Measurements from ENCODE around the gene SMIM13.
A peak's percentile ranks its signal among the peaks of the same experiment; 100 is the strongest.

The SMIM13 gene

DNA sequence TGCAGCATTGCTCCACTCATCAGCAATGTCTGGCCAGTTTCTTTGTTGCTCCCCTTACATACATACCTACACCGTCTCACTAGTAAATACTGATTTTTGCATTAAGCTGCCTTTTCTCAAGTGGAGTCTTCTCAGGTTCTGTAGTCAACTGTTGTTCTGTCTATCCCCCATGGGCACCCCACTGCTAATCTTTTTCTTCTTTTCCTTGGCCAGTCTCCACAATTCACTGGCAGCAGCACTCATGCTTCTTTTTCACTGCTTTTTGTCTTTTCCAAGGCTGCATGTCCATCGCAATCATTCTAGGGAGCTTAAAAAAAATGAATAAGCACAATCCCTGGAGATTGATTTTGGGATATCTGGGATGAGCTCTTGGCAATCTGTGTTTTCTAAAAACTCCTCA lies 28.2 kb downstream of the SMIM13 start:
- peak; percentile 46 for DNase-seq (ENCODE audit: low read depth, low spot score)

DNA sequence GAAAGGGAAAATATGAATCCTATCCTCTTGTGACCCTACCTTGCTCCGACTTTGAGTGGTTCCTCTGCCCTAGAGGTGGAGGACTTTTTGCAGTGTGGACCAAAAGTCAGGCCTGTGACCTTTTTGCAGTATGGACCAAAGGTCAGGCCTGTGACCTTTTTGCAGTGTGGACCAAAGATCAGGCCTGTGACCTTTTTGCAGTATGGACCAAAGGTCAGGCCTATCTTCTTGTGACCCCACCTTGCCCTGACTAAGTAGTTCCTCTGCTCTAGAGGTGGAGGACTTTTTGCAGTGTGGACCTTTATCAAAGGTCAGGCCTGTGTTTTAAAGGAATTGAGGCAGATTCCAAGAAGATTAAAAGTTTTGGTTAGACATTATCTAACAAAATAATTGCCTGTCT lies 28.7 kb downstream of the SMIM13 start:
- DNase-seq (ENCODE audit: low read depth, low spot score) = no peak

DNA sequence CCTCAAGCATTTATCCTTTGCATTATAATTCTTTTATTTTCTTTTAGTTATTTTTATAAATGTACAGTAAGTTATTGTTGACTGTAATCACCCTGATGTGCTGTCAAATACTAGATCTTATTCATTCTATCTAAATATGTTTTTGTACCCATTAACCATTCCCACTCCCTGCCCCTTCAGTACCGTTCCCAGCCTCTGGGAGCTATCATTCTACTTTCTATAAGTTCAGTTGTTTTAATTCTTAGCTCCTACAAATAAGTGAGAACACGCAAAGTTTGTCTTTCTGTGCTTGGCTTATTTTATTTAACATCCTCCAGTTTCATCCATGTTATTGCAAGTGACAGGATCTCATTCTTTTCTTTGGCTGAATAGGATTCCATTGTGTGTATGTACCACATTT lies 30.3 kb downstream of the SMIM13 start:
- no peak for DNase-seq (ENCODE audit: low read depth, low spot score)

DNA sequence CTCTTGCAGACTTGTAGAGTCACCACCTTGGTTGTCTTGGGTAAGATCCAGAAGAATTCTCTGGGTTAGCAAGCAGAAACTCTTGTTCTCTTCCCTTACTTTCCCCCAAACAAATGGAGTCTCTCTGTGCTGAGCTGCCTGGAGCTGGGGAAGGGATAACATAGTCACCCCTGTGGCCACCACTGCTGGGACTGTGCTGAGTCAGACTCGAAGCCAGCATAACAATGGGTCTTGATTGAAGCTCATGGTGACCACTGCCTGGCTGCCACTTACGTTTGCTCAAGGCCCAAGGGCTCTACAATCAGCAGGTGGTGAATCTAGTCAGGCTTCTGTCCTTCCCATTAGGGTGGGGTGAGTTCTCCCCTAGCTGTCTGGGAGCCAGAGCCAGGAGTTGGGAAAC lies 33.2 kb downstream of the SMIM13 start:
- peak; percentile 74 for DNase-seq (ENCODE audit: low read depth, low spot score)

DNA sequence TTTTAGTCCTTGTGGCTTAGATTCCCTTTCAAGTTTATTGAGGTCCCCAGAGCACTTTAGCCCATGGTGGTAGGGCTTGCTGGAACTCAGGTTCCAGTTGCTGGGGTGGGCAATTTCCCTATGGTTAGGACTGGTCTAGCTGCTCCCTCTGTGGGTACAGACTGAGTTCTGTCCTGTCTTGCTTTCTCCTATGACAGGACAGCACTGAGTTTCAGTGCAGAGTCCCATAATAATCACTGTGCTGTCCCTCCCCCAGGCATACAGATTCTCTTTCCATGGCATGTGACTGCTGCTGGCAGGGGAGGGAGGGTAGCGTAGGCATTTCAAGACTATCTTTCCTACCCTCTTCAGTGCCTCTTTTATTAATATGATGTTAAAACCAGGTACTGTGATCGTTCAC lies 35.0 kb downstream of the SMIM13 start:
- DNase-seq (ENCODE audit: low read depth, low spot score) = no peak

DNA sequence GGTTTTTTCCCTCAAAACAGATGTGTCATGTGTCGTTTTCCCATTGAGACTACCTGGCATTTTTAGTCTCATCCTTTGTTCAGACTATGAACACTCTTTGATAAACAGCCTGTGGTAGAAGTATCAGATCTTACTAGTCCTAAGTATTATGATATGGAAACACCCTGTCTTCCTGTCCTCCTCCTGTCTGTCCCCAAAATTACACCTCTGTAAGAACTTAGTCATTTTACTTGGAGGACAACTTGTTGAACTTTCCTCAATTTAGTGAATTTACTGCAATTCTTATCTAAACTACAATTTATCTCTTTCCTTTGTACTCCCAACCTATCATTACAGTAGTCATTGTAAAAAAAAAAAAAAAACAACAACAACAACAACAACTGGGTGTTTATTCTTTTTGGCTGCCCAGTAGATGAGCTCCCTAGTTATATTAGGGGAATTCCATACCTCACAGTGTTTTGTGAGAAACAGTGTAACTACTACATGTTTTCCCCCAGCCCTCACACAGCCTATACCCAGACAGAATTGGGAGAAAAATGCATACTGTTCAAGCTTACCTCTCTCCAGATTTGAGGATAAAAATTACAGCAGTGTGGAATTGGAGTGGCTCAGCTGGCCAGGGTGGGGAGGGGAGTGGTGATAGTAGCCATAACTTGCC lies 36.4 kb downstream of the SMIM13 start:
- no peak for DNase-seq (ENCODE audit: low read depth, low spot score)

DNA sequence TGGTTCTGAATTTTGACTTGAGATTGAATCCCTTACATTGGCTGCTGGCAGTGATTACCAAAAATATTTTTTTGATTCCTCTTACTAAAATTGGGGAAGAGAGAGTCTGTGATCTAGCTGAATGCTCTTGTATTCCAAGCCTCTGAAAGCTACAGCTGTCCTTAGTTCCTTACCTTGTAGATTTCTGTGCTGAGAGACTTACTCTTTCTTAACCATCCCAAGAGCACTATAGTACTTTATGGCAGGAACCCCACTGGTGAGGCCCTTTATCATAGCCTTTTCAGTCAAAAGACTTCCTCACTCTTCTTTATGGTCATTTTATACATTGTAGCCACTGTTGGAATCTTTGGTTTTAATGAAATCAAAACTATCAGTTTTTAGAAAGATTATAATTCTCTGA lies 37.0 kb downstream of the SMIM13 start:
- no peak for DNase-seq (ENCODE audit: low read depth, low spot score)

DNA sequence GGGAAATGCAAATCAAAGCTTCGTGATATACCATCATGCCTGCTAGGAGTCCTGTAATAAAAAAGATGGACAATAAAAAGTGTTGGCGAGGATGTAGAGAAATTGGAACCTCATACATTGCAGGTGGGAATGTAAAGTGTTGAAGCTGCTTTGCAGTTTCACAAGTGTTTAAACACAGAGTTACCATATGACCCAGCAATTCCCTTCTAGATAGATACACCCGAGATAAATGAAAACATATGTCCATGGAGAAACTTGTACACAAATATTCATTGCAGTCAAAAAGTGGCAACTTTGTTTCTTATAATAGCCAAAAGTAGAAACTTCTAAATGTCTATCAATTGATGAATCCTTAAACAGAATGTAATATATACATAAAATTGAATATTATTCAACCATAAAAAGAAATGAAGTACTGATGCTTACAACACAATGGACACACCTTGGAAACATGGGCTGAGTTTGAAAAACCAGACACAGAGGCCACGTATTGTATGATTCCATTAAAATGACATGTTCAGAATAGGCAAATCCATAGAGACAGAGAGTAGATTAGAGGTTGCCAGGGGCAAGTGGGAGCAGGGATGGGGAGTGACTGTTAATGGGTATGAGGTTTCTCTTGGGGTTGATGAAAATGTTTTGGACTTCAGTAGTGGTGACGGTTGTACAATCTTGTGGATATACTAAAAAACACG lies 38.7 kb downstream of the SMIM13 start:
- no peak for DNase-seq (ENCODE audit: low read depth, low spot score)

DNA sequence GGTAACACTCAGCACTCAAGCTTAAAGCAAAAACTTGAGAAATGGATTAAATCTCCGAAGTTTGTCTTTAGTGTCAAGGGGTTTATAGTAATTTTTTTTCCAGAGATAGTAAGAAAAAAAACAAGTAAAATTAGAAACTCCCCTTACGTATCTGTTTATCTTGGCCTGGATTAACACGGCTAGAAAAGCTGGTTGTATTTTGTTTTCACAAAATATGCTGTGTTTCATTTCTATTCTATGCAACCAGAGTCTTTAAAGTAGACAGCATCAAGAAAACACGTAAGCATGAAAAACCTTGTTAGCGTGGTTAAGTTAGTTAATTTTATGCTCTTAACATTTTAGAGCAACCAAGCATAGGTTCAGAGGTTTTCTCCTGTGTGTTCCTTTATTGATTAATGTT lies 39.6 kb downstream of the SMIM13 start:
- DNase-seq (ENCODE audit: low read depth, low spot score) = no peak

DNA sequence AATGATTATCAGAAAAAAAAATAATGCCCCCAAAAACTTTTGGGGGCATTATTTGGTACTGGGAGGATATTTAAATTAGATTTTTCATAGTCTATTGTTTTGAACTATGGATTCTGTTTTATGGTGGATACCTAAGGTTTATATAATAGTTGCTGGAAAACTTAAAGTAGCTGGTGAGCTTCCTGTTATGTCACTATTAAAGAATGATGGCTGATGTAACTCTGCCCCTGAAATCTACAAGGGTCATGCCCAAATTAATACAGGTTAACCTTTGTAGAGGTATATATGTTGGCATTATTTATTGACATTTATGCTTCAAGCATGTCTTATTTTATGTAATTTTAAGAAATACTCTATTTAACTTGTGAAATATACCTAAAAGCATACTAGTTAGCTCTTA lies 43.2 kb downstream of the SMIM13 start:
- DNase-seq (ENCODE audit: low read depth, low spot score) = no peak

DNA sequence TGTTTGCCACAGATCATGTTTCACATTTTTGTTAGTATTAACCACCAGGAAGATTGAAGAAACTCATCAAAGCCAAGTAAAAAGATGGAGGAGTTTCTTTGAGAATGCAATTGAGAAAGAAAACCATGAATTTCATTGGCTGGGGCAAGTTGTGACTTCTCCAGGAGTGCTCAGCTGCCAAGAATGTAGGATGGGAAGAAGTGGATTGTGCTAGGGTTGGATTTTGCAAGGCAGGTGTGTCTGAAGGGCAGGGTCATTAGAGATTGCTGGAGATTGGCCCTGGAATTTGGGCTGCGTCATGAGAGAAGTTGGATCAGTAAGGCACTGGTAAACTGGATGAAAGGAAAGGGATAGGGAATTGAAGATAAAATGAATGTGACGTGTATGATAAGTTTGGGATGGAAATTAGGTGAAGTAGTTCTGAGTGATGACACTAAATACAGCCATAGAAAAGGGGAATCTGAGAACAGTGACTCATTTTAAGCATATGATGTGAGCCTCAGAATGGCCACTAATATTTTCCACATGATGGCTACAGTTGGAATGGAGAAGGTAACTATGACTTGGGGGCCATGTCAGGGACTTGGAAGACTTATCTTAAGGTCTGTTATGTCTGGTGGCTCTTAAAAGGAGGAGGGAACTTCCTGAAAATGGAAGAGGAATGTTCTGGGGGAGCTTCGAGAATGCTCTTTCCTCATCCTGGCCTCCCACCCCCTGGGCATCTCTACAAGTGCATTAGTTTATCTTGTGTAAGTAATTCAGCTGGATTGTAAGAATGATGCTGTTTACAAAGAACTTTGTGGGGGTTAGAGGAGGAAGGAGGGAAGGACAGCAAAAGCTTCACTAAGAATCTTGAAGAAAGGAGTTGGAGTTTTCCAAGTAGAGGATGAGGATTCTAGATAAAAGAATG lies 45.7 kb downstream of the SMIM13 start:
- no peak for DNase-seq (ENCODE audit: low read depth, low spot score)

DNA sequence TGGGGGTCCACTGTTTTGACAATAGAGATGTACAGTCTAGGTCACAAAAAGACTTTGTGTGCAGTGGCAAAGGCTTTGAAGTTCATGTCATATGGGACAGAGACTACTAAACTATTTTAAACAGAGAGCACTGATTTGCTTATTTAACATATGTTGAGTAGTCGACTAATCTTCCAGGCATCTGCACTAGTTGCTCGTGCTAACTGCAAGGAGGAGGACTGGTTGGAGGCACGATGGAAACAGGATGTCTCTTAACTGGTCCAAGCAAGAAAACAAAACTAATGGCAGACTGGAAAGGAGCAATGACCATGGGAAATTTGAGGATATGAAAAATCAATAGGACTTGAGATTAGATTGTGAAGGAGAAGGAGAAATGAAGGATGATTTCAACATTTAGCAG lies 46.4 kb downstream of the SMIM13 start:
- no peak for DNase-seq (ENCODE audit: low read depth, low spot score)

DNA sequence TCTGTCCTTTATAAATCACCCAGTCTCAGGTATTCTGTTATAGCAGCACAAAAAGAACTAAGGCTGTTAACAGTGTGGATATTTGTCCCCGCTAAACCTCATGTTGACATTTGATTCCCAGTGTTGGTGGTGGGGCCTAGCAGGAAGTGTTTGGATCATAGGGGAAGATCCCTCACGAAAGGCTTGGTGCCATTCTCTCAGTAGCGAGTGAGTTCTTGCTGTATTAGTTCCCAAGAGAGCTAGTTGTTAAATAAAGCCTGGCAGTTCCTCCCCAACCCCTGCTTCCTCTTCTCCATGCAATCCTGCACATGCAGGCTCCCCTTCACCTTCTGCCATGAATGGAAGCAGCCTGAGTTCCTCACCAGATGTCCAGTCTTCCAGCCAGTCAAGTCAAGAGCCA lies 47.7 kb downstream of the SMIM13 start:
- no peak for DNase-seq (ENCODE audit: low read depth, low spot score)

DNA sequence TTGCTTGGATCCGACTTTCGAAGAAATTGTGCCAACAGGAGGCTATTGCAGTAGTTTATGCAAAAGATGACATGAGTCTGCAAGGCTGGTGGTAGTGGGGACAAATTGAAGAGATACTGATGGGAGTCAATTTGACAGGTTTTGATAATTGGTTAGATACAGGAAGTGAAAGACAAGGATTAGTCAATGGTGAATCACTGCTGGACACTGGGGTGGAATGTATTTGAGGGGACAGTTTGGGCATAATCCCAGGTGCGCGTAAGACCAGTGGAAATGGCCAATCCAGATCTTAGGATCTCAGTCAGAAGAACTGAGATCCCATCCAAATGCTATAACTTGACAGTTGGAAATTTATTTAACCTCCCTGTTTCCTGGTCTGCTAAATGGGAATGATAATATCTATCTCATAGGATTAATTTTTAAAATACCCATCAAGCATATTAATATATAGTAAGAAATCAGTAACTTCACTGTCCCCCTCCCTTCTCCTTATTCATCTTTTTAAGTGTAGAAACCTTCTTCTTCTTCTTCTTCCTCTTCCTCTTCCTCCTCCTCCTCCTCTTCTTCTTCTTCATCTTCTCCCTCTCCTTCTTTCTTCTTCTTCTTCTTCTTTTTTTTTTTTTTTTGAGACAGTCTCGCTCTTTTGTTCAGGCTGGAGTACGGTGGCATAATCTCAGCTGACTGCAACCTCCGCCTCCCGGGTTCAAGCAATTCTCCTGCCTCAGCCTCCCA lies 48.8 kb downstream of the SMIM13 start:
- DNase-seq (ENCODE audit: low read depth, low spot score) = no peak

DNA sequence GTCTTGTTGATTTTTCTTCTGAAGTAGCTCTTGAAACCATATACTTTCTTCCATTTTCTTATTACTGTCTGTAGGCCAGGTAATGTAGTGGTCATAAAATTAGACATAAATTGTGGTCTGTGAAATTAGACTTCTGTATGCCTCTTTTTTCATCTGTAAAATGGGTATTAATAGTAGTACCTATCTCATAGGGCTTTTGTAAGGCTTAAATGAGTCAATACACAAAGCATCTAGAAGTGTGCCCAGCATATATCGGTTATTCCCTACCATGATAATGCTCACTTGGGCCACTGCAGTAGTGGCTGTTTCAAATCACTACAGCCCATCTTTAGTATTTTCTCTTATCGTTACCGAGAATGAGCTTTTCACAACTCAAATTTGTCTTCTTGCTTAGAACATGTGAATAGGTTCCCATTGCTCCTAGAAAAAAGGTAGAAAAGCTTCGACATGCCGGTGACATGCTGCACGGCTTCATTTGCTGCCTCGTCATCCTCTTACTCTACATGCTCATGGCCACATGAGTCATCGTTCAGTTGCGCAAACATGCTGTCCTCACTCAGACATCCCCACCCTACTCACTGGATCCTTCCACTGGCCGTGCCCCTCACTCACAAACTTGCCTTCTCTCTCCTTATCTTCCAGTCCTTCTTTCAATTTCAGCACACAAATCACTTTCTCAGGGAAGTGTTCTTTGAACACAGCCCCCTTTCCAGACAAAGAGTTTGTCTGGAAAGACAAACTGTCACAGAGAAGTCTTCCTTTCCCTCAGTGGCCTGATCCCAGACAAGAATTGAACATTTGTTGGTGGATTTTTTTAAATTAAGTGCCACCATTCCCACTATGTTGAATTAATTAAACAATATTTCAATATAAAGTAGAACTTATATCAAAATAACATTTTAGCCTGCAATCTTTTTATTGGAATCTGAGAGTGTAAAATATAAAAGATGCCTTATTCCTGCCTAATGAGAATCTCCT lies 50.0 kb downstream of the SMIM13 start:
- peak; percentile 81 for DNase-seq (ENCODE audit: low read depth, low spot score)

DNA sequence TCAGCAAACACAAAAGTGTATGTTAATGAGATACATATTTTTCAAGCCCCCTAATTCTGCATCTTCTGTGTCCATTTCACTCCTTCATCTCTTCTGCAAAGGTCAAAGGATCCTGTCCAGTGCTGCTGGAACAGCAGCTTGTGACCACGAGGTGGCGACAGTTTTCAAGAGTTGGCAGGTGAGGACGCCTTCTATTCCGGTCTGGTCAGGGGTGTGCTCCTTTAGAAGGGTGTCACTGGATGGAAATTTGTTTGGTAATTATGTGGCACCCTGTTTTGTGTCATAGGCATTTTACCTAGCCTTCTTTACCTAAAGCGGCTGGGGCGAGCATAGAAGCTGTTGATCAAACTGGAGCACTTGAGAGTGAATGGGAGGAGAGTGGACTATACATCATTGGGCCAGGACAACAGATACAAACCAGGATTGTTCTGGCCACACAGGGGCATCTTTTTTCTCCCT lies 50.8 kb downstream of the SMIM13 start:
- DNase-seq (ENCODE audit: low read depth, low spot score) = peak; percentile 90

DNA sequence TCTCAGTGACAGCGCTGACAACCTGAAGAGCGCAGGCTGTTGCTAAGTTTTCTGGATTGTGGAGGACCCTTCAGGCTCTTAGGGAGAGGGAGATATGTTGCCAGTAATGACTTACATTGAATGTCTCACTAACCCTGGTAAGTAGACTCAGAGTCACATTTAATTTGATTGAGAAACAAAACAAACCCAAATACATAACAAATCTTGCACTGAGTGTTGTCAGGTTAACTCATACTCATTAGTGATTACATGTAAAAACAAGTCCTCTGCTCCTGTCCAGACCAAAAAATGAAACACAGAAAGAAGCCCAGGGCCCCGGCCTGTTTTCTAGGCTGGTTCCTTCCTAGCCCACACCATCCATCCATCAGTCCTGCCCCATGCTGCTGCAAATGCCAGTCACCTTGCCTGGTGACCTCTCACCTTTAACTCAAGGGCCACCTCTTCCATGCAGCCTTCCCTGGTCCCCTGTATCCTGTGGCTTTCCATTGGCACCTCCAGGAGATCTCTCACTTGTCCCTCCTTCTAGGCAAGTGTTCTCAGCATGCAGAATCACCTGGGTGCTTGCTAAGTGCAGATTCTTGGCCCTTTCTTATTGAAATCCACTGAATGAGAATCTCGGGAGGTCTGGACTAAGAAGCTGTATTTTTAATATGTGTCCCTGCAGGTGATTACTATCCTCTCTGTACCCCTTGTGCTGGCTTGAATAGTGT lies 52.6 kb downstream of the SMIM13 start:
- no peak for DNase-seq (ENCODE audit: low read depth, low spot score)

DNA sequence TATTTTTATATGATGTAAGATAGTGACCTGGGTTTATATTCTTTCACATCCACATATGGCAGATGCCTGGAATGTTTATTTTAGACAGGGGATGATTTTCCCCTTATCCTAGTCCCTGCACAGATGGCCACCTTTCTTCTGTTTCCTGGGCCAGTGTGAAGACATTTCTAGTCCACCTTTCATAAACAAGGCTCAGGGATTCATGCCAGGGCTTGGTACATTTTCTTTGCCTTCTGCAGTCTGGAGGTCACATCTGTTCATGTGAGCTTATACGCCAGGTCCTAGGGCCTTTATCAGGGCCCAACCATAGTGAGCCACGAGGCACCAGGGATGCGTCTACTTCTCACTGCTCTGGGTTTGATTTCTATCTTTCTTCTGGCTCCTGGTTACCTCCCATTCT lies 55.9 kb downstream of the SMIM13 start:
- DNase-seq (ENCODE audit: low read depth, low spot score) = no peak

DNA sequence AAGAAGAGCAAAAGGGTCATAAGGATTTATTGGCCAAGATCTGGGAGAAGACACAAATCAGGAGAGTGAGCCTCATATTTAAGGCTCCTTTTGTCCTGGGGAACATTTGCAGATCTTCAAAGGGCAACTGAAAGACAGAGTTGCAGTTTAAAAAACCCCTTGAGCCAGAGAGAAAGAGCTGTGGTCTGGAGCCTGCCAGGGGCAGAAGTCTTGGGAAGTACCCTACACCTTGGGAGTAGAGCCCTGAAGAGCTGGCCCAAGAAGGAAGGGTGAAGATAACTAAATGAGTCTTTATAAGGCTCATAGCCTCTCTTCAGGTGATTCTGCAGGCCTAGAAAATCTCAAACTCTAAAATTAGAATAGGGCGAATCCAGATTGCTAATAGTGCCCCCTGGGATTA lies 57.9 kb downstream of the SMIM13 start:
- no peak for DNase-seq (ENCODE audit: low read depth, low spot score)

DNA sequence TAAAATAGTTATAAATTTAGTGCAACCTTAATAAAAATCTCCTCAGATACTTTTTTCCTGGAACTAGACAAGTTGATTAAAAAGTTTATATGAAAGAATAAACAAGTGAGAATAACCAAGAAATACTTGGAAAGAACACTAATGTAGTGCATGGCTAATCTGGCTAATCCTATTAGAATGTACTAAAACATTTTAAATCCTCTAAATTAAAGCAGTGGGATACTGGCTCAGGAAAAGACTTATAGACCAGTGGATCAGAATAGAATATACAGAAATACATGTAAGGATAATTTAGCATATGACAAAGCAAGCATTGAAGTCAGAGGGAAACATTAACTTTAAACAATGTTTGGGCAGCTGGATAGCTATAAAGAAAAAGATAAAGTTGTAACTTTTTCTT lies 58.9 kb downstream of the SMIM13 start:
- no peak for DNase-seq (ENCODE audit: low read depth, low spot score)
